OCI-LY1 (cell line): Measurements from ENCODE around the gene MYLK2.

Source experiments
- H2AFZ ChIP-seq: fragments of 200-600 bp; sonication (generic), shearing (Covaris generic); 2 replicates; pipeline ENCODE4 v1.6.0; 2014; ENCODE audit warnings: antibody characterized with exemption, mild to moderate bottlenecking, low read length
- H3F3A ChIP-seq: fragments of 200-600 bp; sonication (generic), shearing (Covaris generic); 2 replicates; pipeline ENCODE4 v1.6.0; 2014; ENCODE audit warnings: mild to moderate bottlenecking, antibody characterized with exemption, low read length, moderate library complexity; ENCODE audit not compliant: insufficient read depth
- H3K27ac ChIP-seq: fragments of 200-600 bp; sonication (generic); 2 replicates; pipeline ENCODE4 v1.5.1; 2014; ENCODE audit warnings: low read length, mixed run types, mild to moderate bottlenecking, low read depth; ENCODE audit not compliant: poor library complexity, severe bottlenecking
- H3K27me3 ChIP-seq: fragments of 200-600 bp; sonication (generic); 2 replicates; pipeline ENCODE4 v1.6.0; 2014; ENCODE audit warnings: antibody characterized with exemption, mild to moderate bottlenecking, low read length, moderate library complexity; ENCODE audit not compliant: insufficient read depth
- H3K36me3 ChIP-seq: fragments of 200-600 bp; sonication (generic); 2 replicates; pipeline ENCODE4 v1.6.1; 2014; ENCODE audit warnings: mild to moderate bottlenecking, antibody characterized with exemption, low read length, moderate library complexity, mixed read lengths; ENCODE audit not compliant: insufficient read depth
- H3K4me1 ChIP-seq: fragments of 200-600 bp; sonication (generic); 2 replicates; pipeline ENCODE4 v1.5.1; 2014; ENCODE audit warnings: mild to moderate bottlenecking, low read length, moderate library complexity; ENCODE audit not compliant: insufficient read depth, severe bottlenecking
- H3K4me2 ChIP-seq: fragments of 200-600 bp; sonication (generic), shearing (Covaris generic); 2 replicates; pipeline ENCODE4 v1.6.1; 2014; ENCODE audit warnings: low read length
- H3K4me3 ChIP-seq: fragments of 200-600 bp; sonication (generic); 2 replicates; pipeline ENCODE4 v1.5.1; 2014; ENCODE audit warnings: low read length, low read depth, mild to moderate bottlenecking, mixed read lengths; ENCODE audit not compliant: poor library complexity, severe bottlenecking
- H3K79me2 ChIP-seq: fragments of 200-600 bp; shearing (Covaris generic); 2 replicates; pipeline ENCODE4 v1.6.1; 2016; ENCODE audit warnings: mixed run types, low read length, mixed read lengths; ENCODE audit not compliant: insufficient read depth
- H3K9ac ChIP-seq: fragments of 200-600 bp; sonication (generic), shearing (Covaris generic); 2 replicates; pipeline ENCODE4 v1.6.1; 2014; ENCODE audit warnings: mild to moderate bottlenecking, low read length, mixed read lengths
- H3K9me2 ChIP-seq: fragments of 200-600 bp; sonication (generic), shearing (Covaris generic); 2 replicates; pipeline ENCODE4 v1.6.1; 2014; ENCODE audit warnings: low read depth, mild to moderate bottlenecking, low read length, mixed read lengths
- H3K9me3 ChIP-seq: fragments of 200-600 bp; shearing (Covaris generic); 2 replicates; pipeline ENCODE4 v1.6.1; 2014; ENCODE audit warnings: low read length, mixed read lengths
- H4K20me1 ChIP-seq: fragments of 200-600 bp; sonication (generic), shearing (Covaris generic); 2 replicates; pipeline ENCODE4 v1.6.0; 2016; ENCODE audit warnings: mild to moderate bottlenecking, low read length; ENCODE audit not compliant: insufficient read depth
- EZH2 ChIP-seq: fragments of 200-600 bp; sonication (generic), shearing (Covaris generic); IDR thresholded peaks from 2 replicates; pipeline ENCODE4 v1.8.0; 2017; ENCODE audit warnings: borderline replicate concordance, mixed run types, mild to moderate bottlenecking, antibody characterized with exemption, low read length, moderate library complexity, mixed read lengths
- TF ChIP-seq, protein P1 (sequence below): fragments of 200-600 bp; sonication (generic), shearing (Covaris generic); IDR thresholded peaks from 2 replicates; pipeline ENCODE4 v1.5.1; 2017; ENCODE audit warnings: mild to moderate bottlenecking, antibody characterized with exemption, low read length, moderate library complexity, mixed read lengths

Gene MYLK2

DNA sequence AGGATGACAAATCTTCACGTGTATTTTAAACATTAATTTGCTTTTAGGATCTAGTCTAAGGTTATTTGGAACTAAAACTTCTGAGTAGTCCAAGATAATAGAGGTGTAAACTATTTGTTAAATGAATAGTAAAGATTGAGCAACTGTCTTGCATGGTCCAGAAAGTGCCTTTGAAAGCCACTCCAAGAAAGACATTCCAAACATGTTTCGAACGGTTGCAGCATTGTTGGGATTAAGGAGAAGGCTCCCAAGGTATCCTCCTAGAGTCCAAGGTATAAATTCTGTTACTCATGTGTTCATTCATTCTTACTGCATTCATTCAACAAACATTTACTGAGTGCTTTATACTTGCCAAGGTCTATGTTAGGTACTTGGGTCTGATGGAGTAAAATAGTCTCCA is 28.8 kb upstream of the MYLK2 start:
- no peak for TF ChIP-seq EZH2
- TF ChIP-seq, protein P1, sequence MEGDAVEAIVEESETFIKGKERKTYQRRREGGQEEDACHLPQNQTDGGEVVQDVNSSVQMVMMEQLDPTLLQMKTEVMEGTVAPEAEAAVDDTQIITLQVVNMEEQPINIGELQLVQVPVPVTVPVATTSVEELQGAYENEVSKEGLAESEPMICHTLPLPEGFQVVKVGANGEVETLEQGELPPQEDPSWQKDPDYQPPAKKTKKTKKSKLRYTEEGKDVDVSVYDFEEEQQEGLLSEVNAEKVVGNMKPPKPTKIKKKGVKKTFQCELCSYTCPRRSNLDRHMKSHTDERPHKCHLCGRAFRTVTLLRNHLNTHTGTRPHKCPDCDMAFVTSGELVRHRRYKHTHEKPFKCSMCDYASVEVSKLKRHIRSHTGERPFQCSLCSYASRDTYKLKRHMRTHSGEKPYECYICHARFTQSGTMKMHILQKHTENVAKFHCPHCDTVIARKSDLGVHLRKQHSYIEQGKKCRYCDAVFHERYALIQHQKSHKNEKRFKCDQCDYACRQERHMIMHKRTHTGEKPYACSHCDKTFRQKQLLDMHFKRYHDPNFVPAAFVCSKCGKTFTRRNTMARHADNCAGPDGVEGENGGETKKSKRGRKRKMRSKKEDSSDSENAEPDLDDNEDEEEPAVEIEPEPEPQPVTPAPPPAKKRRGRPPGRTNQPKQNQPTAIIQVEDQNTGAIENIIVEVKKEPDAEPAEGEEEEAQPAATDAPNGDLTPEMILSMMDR: no peak
- Histone ChIP-seq H3K9ac (no peak overlapping the region), H3K27me3 (no peaks in the 10 kb centered on the region), H3K79me2 (no peaks in the 10 kb centered on the region), H3F3A (no peaks in the 10 kb centered on the region), H3K4me2 (no peak overlapping the region), H4K20me1 (no peaks in the 10 kb centered on the region), H3K9me2 (no peaks in the 10 kb centered on the region), H3K27ac (no peak overlapping the region), H3K4me1 (no peaks in the 10 kb centered on the region), H3K9me3 (no peaks in the 10 kb centered on the region), H3K4me3 (no peak overlapping the region), H3K36me3 (peaks cover 95% of the 10 kb centered on the region), H2AFZ (no peak overlapping the region)

DNA sequence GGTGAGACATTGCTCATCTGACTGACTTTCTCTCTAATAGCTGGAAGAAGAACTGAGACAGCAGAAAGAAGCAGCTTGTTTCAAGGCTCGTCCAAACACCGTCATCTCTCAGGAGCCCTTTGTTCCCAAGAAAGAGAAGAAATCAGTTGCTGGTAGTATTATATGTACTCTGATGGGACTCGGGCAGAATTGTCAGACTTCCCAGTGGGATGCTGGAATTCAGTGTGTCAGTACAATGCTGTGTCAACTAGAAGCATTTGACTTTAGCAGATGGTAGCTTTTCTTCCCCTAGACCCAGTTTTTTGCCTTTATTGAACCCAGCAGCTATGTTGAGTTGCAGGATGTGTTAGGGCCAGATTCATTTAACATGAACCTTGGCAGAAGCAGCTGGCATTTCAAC is 21.8 kb upstream of the MYLK2 start:
- H3K36me3 ChIP-seq: peaks cover 99% of the 10 kb centered on the region
- no peaks in the 10 kb centered on the region for H4K20me1 ChIP-seq
- TF ChIP-seq EZH2: no peak
- TF ChIP-seq, protein P1: no peak

DNA sequence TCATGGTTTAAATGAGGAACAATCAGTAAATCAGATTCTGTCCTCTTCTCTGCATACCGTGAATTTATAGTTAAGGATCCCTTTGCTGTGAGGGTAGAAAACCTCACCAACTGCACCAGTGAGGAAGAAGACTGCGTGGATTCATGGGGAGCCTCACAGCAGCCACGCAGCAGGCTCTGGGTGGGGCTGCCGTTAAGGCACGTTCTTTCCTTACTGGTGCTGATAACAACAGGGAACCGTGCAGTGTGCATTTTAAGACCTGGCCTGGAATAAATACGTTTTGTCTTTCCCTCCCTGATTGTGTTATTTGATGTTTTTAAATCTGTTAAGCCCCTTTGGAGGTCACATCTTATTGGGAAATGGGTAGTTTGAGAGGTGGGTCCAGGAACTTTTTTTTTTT is 17.6 kb upstream of the MYLK2 start:
- no peaks in the 10 kb centered on the region for H3K27me3 ChIP-seq
- no peak overlapping the region for H2AFZ ChIP-seq
- H3K36me3 ChIP-seq: peaks cover 89% of the 10 kb centered on the region
- no peaks in the 10 kb centered on the region for H3K4me1 ChIP-seq
- H3K9ac ChIP-seq: no peak overlapping the region
- H3K9me2 ChIP-seq: no peaks in the 10 kb centered on the region
- no peaks in the 10 kb centered on the region for H3K79me2 ChIP-seq
- H3F3A ChIP-seq: no peaks in the 10 kb centered on the region
- H3K4me3 ChIP-seq: no peak overlapping the region
- H3K9me3 ChIP-seq: no peaks in the 10 kb centered on the region
- no peaks in the 10 kb centered on the region for H4K20me1 ChIP-seq
- TF ChIP-seq EZH2: no peak
- TF ChIP-seq, protein P1: no peak
- H3K4me2 ChIP-seq: no peak overlapping the region
- no peak overlapping the region for H3K27ac ChIP-seq

More for the DNA sequence above, 21.8 kb upstream of the MYLK2 start:
- Histone ChIP-seq H3K4me1 (no peaks in the 10 kb centered on the region), H3K9ac (no peak overlapping the region), H2AFZ (no peak overlapping the region), H3F3A (no peaks in the 10 kb centered on the region), H3K9me2 (no peaks in the 10 kb centered on the region), H3K79me2 (no peaks in the 10 kb centered on the region), H3K27ac (no peak overlapping the region), H3K27me3 (no peaks in the 10 kb centered on the region), H3K4me2 (no peak overlapping the region), H3K9me3 (no peaks in the 10 kb centered on the region), H3K4me3 (no peak overlapping the region)
